ENCODE measurements around the gene ATAD3B.
"Not testable (repeated sequence)": the region's sequence is repeated elsewhere in the genome, so short reads cannot be mapped to it uniquely, and the experiment has no call there.

ATAD3B gene

GRCh38 chr1:1482856-1483255 is 11.3 kb downstream of the ATAD3B start:
- no peak for FAIRE-seq

DNA sequence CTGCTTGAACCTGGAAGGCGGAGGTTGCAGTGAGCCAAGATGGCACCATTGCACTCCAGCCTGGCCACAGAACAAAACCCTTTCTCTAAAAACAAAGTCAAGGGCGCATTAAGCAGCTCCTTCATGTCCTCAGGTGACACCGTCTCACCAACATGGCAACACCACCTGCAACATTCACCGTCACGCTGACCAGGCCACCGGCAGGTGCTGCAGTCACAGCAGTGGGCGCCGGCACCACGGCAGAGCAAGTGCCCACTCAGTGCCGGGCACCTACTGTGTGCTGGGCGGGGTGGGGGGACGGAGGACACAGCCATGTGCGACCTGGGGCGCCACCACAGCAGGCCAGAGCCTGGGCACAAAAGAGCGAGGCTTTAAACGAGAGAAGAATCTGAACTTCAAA is 12.1 kb downstream of the ATAD3B start:
- FAIRE-seq: no peak

DNA sequence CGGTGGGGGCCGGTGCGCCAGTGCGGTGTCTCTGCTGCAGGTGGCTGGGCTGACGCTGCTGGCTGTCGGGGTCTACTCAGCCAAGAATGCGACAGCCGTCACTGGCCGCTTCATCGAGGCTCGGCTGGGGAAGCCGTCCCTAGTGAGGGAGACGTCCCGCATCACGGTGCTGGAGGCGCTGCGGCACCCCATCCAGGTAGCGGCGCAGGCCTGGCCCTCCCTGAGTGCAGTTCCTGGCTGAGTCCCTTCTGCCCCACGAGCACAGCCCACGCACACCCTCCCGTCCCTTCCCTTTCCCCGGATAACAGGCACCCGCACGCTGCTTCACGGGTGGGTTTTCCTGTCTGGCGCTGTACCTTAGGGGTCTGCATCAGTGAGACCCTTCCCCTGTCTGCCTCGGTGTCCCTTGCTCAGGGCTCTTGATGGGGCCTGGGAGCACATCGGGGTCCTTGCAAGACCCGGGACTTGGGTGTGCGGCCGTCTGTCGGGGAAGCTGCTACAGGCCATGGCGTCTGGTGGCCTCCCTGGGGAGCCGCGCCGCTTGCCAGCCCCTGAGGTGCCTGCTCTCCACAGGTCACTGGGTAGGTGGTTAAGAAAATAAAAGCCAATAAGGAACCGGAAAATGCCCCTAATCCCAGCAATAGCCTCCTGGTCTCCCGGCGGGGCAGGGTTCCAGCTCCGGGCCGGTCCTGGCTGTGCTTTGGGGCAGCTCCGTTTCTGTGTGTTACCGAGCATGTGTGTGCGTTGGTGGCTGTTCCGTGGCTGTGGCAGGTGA is 13.6 kb downstream of the ATAD3B start:
- not testable (repeated sequence) for FAIRE-seq

- FAIRE-seq: not testable (repeated sequence)
These were observed 14.3 kb downstream of the ATAD3B start for GRCh38 chr1:1485755-1486317.

- FAIRE-seq: no peak
These were observed 16.1 kb downstream of the ATAD3B start for GRCh38 chr1:1487701-1488100.

GRCh38 chr1:1489231-1489630 is 17.7 kb downstream of the ATAD3B start:
- FAIRE-seq: no peak

DNA sequence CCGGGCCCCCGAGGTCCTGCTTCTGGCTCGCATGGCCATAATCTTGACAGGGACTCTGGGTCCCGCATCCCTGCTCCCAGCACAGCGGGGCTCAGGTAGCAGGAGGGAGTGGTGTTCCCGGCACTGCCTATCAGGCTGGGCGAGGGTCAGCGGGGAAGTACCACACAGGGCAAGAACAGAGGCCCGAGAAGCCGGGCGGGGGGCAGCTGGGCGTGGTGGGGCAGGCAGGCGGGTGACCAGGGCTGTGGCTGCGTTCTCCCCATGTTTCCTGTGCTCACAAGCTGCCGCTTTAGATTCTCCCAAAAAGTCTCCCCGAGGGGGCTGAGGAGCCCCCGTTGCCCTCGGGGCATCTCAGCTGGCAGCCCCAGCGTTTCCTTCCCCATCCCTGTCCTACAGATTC is 18.3 kb downstream of the ATAD3B start:
- no peak for FAIRE-seq

DNA sequence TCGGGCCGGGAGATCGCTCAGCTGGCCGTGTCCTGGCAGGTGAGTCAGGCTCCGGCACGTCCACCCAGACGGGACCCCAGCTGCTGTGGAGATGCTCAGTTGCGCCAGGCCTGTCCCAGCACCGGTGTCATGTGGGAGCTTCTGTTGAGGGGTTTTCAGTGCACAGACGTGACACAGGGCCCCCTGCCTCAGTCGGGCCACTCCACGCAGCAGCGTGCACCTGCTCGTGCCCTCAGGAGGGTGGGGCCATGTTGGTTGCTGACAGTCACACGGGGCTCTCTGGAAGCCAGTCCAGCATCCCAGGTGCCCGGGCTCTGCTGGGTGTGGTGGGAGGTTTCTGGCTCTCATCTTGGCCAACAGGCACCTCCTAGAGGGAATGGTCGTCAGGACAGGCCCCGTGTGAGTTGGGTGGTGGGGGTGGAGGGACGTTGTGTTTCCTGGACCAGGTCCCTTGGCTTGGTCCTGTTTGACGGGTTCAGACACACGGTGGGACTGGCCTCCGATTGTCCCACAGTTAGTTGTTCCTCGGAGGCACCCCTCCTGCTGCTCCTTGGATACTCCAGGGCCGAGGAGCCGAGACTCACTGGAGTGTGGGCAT is 19.2 kb downstream of the ATAD3B start:
- FAIRE-seq: no peak

GRCh38 chr1:1491601-1492000 is 20.0 kb downstream of the ATAD3B start:
- FAIRE-seq: no peak

GRCh38 chr1:1494311-1494710 is 22.7 kb downstream of the ATAD3B start:
- not testable (repeated sequence) for FAIRE-seq

- FAIRE-seq: not testable (repeated sequence)
These were observed 24.0 kb downstream of the ATAD3B start for GRCh38 chr1:1495461-1495975.

DNA sequence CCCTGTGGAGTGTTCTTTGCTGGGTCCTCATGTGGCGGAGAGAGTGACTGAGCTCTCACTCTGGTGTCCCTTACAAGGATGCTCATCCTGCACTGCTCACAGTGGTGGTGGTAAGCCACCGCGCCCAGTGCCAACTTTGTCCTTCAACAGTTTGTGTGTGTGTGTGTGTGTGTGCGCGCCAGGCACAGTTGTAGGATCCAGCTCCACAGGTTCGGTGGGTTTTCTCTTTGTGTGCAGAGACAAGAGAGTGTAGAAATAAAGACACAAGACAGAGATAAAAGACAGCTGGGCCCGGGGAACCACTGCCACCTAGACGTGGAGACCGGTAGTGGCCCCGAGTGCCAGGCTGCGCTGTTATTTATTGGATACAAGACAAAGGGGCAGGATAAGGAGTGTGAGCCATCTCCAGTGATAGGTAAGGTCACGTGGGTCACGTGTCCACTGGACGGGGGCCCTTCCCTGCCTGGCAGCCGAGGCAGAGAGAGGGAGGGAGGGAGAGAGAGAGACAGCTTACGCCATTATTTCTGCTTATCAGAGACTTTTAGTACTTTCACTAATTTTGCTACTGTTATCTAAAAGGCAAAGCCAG is 33.3 kb downstream of the ATAD3B start:
- FAIRE-seq: not testable (repeated sequence)

- FAIRE-seq: not testable (repeated sequence)
These were observed 33.8 kb downstream of the ATAD3B start for GRCh38 chr1:1505366-1505798.

DNA sequence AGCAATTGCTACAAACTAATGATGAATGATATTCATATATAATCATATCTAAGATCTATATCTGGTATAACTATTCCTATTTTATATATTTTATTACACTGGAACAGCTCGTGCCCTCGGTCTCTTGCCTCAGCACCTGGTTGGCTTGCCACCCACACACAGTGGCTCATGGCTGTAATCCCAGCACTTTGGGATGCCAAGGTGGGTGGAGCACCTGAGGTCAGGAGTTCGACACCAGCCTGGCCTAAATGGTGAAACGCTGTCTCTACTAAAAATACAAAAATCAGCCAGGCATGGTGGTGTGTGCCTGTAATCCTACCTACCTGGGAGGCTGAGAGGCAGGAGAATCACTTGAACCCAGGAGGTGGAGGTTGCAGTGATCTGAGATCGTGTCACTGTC is 34.2 kb downstream of the ATAD3B start:
- not testable (repeated sequence) for FAIRE-seq

GRCh38 chr1:1507305-1507704 is 35.7 kb downstream of the ATAD3B start:
- no peak for FAIRE-seq

- not testable (repeated sequence) for FAIRE-seq
These were observed 37.4 kb downstream of the ATAD3B start for GRCh38 chr1:1508775-1509464.

DNA sequence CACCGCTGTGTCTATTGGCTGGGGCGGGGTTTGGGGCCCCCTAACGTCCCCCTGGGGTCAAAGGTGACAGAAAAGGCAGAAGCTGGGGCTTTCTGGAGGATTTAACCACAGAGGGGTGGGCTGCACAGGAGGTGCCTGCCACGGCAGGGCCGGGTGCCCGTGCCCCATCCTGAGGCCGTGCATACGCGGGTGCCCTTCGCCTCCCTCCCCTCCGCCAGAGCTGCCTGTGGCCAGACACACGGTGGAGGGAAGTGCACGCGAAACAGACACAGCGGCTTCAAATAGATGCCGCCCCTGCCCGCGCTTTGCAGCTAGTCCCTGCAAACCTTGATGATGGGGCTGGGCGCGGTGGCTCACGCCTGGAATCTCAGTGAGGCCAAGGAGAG is 37.9 kb downstream of the ATAD3B start:
- FAIRE-seq: not testable (repeated sequence)

DNA sequence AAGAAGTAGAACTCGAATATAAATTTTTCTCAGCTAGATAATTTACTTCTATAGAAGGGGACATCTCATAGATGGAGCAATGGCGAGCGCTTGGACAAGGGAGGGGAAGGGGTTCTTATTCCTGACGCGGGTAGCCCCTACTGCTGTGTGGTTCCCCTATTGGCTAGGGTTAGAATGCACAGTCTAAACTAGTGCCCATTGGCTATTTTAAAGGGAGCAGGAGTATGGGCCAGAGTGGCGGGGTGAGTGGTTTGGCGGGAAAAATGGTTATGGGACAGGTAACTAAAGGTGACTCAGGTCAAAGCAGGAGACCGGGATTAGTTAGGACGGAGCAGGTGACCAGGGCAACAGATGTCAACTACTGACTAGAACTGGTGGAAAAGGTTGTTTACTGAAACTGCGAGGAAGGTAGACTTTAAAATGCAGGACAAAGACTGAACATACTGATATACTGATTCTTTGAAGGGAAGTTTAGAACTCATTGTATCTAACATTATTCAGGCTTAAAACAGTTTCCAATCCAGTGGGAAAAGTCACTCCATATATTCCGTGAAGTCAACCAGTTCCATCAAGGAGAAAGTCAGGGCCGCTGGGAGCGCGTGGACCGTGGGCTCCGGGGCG is 39.5 kb downstream of the ATAD3B start:
- no peak for FAIRE-seq

- peak; percentile 60 for FAIRE-seq
These were observed 40.1 kb downstream of the ATAD3B start, which contains the start of gene ATAD3A for GRCh38 chr1:1511533-1512285. Gene ATAD3A, plus strand, starts transcription at chr1:1512162. Its CDS starts 107 bp downstream, at chr1:1512269.

- FAIRE-seq: not testable (repeated sequence)
These were observed 40.9 kb downstream of the ATAD3B start for GRCh38 chr1:1512425-1512824.

DNA sequence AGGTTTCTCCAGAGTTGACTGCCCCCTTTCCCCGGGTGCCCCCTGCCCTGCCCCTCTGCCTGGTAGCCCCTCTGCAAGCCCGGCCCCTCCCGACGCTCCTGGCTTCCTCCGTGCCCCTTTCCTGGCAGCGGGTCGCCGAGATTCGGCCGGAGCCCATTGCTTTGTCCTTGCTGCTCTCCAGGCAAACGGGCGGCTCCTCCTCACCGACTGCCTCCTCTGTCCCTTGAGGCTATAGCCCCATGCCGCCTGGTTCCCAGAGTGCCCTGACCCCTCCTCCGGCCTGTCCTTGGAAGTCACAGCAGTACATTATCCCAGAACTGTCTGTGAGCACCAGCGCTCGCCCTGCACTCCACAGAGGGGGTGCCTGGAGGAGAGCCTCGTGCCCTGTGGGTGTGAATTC is 42.1 kb downstream of the ATAD3B start:
- not testable (repeated sequence) for FAIRE-seq
